Fibroblast of the conjunctiva (primary cell): ENCODE results near the gene TMEM98.
"Not testable (repeated sequence)": the region's sequence is repeated elsewhere in the genome, so short reads cannot be mapped to it uniquely, and the experiment has no call there.

Source experiments
- DNase-seq: peaks from one replicate; pipeline ENCODE4 v3.0.0-alpha.2; 2010; ENCODE audit warnings: low read depth

TMEM98 gene

DNA sequence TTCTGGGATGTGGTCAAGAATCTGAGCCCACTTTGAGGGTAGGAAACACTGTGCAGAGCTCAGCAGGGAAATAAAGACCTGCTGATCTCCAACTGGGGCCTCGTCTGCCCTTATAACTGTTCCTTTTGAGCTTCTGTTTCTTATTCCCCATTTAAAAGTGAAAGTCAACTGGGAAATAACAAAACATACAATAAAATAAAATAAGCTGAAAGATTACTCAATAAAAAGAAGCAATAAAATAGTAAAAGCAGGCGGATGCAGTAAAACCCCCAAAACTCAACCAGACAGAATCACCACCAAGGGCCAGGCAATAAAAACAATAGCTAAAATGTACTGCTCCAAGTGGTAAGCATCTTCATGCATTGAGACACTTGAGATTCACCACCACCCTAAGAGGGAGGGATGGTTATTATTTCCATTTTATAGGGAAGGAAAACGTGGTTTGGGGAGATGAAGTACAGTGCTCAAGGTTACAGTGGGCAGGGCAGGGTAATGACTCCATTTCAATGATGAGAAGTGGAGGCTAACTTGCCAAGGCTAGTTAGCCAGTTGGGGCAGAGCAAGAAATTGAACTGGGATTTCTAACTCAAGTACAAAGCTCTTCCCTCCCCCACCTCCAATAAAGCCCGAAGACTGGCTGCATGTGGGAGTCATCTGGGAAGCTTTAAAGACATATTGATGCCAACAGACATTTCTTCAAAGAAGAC lies 57.2 kb downstream of the TMEM98 start:
- DNase-seq = no peak

DNA sequence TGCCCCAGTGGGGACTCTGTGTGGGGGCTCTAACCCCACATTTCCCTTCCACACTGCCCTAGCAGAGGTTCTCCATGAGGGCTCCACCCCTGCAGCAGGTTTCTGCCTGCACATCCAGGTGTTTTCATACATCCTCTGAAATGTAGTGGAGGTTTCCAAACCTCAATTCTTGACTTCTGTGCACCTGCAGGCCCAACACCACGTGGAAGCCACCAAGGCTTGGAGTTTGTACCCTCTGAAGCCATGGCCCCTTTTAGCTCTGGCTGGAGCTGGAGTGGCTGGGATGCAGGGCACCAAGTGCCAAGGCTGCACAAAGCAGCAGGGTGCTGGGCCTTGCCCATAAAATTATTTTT lies 59.5 kb downstream of the TMEM98 start:
- not testable (repeated sequence) for DNase-seq

DNA sequence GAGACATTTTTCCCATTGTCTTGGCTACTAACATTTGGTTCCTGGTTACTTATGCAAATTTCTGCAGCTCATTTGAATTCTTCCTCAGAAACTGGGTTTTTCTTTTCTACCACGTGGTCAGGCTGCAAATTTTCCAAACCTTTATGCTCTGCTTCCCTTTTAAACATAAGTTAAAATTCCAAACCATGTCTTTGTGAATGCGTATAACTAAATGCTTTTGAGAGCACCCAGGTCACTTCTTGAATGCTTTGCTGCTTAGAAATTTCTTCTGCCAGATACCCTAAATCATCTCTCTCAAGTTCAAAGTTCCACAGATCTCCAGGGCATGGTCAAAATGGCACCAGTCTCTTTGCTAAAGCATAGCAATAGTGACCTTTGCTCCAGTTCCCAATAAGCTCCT lies 59.9 kb downstream of the TMEM98 start:
- not testable (repeated sequence) for DNase-seq

DNA sequence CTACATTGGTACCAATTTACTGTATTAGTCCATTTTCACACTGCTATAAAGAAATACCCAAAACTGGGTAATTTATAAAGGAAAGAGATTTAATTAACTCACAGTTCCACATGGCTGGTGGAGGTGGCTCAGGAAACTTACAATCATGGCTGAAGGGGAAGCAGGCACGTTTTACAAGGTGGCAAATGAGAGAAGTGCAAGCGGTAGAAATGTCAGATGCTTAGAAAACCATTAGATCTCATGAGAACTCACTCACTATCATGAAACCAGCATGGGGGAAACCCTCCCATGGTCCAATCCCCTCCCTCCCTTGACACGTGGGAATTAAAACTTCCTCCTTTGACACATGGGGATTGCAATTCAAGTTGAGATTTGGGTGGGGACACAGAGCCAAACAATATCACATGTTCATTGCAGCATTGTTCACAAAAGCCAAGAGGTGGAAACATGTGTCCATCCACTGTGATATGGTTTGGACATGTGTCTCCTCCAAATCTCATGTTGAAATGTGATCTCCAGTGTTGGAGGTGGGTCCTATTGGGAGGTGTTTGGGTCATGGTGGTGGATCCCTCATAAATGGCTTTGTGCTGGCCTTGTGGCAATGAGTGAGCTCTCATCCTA lies 60.6 kb downstream of the TMEM98 start:
- no peak for DNase-seq

DNA sequence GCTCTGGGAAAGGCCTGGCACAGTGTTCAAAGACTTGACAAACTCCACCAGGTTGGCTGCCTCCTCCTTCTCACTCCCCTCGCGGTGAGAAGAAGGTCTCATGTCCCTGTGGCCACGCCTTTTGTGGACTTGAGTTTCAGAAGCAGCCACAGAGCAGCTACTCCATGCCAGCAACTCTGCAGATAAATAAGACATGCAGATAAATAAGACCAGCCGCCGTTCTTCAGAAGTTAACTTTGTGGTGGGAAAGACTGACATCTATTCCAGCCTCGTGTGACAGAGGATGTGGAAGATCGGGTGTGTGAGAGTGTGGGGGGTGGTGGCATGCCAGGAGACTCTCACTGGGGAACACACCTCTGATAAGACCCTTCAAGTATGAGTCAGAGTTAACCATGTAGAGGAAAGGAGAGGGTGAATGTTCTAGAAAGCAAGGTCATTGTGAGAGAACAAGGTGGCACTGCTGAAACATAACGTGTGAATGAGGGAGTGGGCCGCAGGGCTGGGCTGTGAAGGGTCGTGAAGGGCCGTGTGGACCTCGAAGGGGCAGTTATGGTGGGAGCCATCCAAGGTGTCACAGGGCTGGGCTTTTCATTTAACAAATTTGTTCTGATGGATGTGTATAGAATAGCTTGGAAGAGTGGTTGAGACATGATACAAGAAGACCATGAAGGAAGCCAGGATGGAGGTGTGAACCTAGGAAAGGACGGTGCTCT lies 64.5 kb downstream of the TMEM98 start:
- no peak for DNase-seq

DNA sequence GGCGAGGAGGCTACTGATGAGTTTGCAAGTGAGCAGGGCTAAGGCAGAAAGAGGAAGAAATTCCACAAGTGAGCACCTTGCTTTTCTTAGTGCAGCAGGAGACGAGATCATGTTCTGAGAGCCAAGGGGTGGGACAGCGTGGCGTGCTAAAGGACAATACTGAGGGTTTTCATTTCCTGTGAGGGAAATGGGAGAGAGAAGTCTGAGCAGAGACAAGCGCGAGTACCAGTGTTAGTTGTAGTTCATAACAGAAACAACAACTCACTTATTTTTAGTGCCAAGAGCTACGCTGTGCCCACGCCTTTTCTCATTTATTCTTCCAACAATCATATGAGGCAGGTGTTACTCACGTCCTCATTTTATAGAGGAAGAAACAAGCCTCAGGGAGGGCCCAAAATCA lies 66.0 kb downstream of the TMEM98 start:
- no peak for DNase-seq
